Hindlimb muscle (tissue), 1 donor: ENCODE results near the gene AMZ1. TPM values are rescaled to one million over a fixed set of nuclear protein-coding genes. Genes with fewer than 3 reads are reported as not detected.
"Not testable (repeated sequence)": the region's sequence is repeated elsewhere in the genome, so short reads cannot be mapped to it uniquely, and the experiment has no call there.

ENCODE experiments used
- DNase-seq: peaks from one replicate; pipeline ENCODE4 v3.0.0-alpha.2; 2013
- polyA plus RNA-seq: library from polyadenylated mRNA; unstranded; fragments of 120-200 nt; gene quantifications from one replicate; pipeline ENCODE4 v1.2.1, GENCODE V29; 2013; ENCODE audit not compliant: insufficient read length

Gene AMZ1
- polyA plus RNA-seq, 1 donor = 0.67 TPM

GRCh38 chr7:2729031-2729892 lies 41.3 kb downstream of the AMZ1 start:
- DNase-seq = no peak

GRCh38 chr7:2729893-2730716 lies 42.1 kb downstream of the AMZ1 start:
- DNase-seq = no peak

GRCh38 chr7:2730846-2731770 lies 43.1 kb downstream of the AMZ1 start:
- DNase-seq = no peak

GRCh38 chr7:2732388-2732787 lies 44.4 kb downstream of the AMZ1 start:
- no peak for DNase-seq

GRCh38 chr7:2732959-2733584 lies 45.1 kb downstream of the AMZ1 start:
- DNase-seq = no peak

GRCh38 chr7:2734084-2734686 lies 46.2 kb downstream of the AMZ1 start:
- DNase-seq = no peak

- DNase-seq = no peak
Observed at GRCh38 chr7:2734751-2735571, 47.0 kb downstream of the AMZ1 start.

- DNase-seq = no peak
Observed at GRCh38 chr7:2735744-2736143, 47.7 kb downstream of the AMZ1 start.

- DNase-seq = no peak
Observed at GRCh38 chr7:2736411-2736914, 48.5 kb downstream of the AMZ1 start.

- DNase-seq = not testable (repeated sequence)
Observed at GRCh38 chr7:2737005-2737743, 49.2 kb downstream of the AMZ1 start.

- peak; percentile 75 for DNase-seq
Observed at GRCh38 chr7:2737771-2738540, 50.0 kb downstream of the AMZ1 start.

GRCh38 chr7:2738766-2739549 lies 51.0 kb downstream of the AMZ1 start:
- no peak for DNase-seq

GRCh38 chr7:2743523-2744185 lies 55.7 kb downstream of the AMZ1 start:
- DNase-seq = not testable (repeated sequence)

GRCh38 chr7:2748684-2749083 lies 60.7 kb downstream of the AMZ1 start:
- not testable (repeated sequence) for DNase-seq

- no peak for DNase-seq
Observed at GRCh38 chr7:2750004-2750407, 62.0 kb downstream of the AMZ1 start.

- no peak for DNase-seq
Observed at GRCh38 chr7:2751086-2751485, 63.1 kb downstream of the AMZ1 start.

GRCh38 chr7:2753148-2753547 lies 65.1 kb downstream of the AMZ1 start:
- DNase-seq = no peak
